H4 (cell line): ENCODE data around the gene CA11. TPM values are rescaled to one million over a fixed set of nuclear protein-coding genes. Genes with fewer than 3 reads are reported as not detected.

Experiments
- DNase-seq: peaks from one replicate; pipeline ENCODE4 v3.0.0-alpha.2; 2015; ENCODE audit warnings: low spot score
- total RNA-seq: library from RNA; depleted of rRNA; stranded (reverse); fragments of >200 nt; shearing (Covaris generic); gene quantifications from 2 replicates; pipeline ENCODE4 v1.2.3, GENCODE V29; 2014

CA11 gene
- total RNA-seq, 1 experiment from 2014 or later, result 8.3 TPM

DNA sequence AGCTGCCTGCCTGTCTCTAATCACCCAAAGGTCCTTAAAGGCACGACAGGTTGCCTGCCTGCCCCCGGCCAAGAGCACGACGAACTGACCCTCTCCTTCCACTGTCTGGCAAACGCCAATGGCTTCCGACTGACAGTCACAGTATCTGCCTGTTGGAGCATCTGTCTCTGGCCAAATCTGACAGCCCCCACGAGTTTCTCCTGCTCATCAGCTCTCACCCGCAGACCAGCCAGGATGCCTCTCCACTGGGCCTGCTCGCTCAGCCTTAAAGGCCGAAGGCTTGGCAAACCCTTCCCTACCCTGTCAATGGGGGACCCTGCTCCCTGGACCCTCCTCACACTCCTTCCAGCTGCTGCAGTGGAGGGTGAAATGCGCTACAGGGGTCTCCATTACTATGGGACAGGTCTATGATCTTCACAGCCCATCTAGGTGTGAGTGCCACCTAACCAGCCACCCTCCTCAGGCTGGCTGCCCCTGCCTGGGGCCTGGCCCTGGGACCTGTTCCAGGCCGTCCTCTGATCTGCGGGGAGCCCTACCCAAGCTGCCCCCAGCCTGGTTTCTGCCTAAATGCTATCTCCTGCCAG, 32.0 kb downstream of the CA11 start:
- no peak for DNase-seq

DNA sequence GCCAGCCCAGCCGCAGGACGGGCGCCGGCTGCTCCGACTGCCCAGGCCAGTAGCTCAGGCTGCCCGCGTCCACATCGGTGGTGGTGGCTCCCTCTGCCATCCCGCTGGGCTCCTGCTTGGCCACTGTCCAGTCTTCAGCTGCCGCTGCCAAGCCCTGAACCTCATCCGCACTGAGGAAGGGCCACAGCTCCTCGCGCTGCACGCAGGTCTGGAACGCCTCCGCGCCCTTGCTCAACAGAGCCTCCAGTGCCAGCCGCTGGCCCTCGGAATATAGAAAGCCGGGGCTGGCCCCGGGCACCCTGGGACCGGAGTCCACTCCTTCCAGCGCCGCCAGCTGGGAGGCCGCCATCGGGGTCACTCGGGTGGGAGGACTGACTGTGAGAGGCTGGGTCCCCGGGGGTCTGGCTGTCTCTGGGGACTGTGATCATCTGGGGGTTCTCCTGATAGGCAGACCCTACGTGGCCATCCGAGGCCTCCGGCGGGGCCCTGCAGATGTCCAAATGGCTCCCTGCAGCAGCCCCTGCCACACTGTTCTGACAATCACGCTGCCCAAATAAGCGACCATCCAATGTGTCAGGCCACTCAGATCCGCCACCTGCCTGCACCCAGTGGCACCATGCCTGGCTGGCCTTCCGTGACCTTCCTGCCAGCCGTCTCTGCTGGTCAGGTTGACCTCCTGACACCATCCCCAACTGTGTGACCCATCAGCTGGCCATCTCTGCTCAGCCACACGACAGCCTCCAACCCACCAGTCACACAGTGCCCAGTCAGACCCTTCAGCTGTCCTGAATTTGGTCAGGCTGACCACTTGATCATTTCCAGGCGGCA, 32.7 kb downstream of the CA11 start:
- DNase-seq, result no peak

DNA sequence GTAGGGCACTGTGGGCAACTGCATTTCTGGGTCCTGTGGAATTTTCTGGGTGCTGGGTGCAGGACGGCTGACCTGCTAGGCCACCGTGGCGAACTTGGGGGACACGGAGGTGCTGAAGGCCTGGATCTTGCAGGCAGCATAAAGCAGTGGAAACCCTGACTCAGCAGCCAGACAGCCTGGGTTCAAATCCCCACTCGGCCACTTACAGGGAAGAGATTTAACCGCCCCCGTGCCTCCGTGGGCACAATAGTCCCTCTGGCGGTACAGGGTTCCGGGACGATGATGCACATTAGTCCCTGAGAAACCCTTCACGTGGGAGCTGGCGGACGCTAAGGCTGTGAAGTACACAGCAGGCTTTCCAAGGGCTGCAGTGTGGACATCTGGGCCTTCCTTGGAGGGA, 34.1 kb downstream of the CA11 start:
- DNase-seq, result no peak

DNA sequence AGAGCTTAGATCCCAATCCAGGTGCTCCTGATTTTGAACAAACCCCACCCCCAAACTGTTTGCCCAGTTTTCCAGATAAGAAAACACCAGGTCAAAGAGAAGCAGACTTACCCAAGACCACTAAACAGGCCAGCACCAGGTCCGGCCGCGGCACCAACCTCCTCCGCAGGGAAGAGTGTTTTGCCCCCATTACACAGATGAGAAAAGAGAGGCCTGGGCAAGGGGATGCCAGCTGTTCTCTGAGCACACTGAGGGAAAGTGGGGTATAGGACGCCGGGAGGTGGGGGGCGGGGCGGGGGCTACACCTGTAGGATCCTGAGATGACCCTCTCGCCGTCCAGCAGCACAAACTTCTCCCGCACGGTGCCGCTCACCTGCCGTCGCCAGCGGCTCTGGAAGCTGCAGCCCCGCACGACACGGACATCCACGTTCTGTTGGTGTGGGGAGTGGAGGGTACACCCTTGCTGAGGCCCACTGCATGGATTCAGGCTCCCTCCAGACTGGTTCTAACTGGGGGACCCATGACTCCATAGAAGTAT, 36.3 kb downstream of the CA11 start:
- no peak for DNase-seq

DNA sequence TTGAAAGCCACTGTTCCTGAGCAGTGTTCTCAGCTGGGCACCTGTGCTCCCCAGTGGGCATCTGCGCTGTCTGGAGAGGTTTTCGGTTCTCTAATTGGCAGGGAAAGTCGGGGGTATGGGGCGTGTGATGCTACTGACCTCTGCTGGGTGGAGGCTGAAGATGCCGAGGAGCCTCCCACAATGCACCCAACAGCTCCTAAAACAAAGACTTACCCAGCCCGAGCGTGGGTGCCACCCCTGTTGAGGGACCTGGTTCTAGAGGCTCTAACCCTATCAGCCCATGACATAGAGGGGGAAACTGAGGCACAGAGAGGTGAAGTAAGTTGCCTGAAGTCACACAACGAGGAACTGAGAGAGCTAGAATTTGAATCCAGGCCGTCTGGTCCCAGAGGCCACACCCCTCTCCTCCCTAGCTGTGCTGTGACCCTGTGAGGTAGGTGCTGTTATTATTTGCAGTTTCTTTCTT, 37.2 kb downstream of the CA11 start:
- DNase-seq, result no peak

DNA sequence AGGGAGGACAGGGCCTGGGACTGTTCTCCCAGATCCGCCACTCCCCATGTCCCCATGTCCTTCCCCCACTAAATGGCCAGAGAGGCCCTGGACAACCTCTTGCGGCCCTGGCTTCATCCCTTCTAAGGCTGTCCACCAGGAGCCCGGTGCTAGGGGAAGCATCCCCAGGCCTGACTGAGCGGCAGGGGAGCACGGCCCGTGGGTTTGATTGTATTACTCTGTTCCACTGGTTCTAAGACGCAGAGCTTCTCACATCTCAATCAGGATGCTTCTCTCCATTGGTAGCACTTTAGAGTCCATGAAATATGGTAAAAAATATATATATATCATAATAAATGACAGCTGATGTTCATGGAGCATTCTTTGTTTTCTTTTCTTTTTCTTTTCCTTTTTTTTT, 38.6 kb downstream of the CA11 start:
- no peak for DNase-seq

DNA sequence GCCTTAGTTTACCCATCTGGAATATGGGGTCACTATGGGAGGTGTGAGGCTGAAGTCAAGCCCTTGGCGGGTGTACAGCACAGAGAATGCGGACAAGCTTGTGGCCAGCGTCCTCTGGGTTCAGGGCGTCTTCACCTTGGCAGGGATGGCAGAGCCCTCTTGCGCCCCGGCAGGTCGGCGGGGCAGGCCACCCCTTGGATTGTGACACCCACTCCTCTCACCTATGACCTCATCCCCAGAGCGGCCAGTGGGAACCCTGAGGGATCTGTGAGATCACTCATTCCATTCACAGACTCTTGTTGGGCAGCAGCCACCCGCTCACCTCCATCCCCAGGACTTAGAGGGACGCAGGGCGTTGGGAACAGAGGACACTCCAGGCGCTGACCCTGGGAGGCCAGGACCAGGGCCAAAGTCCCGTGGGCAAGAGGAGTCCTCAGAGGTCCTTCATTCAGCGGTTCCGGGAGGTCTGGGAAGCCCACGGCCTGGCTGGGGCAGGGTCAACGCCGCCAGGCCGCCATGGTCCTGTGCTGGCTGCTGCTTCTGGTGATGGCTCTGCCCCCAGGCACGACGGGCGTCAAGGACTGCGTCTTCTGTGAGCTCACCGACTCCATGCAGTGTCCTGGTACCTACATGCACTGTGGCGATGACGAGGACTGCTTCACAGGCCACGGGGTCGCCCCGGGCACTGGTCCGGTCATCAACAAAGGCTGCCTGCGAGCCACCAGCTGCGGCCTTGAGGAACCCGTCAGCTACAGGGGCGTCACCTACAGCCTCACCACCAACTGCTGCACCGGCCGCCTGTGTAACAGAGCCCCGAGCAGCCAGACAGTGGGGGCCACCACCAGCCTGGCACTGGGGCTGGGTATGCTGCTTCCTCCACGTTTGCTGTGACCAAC, 39.3 kb downstream of the CA11 start, which contains the start of gene SPACA4:
TSS of gene SPACA4 (plus strand) at position 280 of the 896 bp plus-strand sequence. CDS start at position 517, 237 bp downstream.
- DNase-seq, result no peak

DNA sequence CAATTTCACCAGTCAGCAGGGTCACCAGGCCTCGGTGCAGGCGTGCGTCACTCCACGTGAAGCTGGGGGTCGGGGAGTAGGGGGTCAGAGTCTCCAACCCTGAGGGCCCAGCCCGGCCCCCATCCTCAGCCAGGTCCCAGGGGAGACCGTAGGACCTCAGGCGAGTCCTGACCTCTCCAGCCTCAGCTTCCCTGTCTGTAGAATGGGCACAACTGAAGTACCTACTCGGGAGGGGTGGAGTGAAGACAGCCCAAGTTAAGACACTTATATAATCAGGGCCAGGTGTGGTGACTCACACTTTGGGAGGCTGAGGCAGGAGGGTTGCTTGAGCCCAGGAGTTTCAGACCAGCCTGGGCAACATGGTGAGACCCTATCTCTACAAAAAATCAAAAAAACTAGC, 42.1 kb downstream of the CA11 start:
- DNase-seq, result no peak

DNA sequence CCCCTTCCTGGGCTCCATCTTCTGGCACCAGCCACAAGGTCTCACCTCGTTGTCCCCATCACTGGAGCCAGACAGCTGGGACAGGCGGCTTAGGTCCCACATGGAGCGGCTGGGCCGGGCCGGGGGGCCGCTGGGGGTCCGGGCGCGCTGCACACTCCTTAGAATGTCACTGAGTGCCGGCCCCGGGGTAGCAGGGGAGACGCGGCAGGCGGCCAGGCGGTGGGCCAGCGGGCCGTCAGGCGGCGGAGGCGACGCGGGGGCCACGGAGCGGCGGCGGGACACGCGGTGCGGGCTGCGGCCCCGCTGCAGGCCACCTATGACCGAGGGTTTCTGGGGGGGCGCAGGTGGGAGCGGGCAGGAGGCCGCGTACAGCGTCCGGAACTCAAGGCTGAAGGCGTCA, 42.5 kb downstream of the CA11 start:
- no peak for DNase-seq

DNA sequence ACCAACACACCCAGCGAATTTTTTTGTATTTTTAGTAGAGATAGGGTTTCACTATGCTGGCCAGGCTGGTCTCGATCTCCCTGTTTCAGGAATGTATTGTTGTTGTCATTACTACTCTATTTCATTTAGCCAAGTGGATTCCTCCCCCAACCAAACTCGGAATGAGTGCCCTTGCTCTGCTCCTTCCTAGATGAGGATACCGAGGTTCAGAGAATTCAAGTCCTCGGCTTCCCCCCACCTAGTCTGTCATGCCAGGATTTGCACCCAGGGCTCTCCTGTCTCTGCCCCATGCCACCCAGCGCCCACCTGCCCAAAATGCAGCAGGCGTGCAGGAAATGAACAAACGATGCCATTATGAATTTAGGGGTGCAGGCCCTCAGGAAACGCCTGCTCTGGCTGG, 43.0 kb downstream of the CA11 start:
- DNase-seq, result no peak

DNA sequence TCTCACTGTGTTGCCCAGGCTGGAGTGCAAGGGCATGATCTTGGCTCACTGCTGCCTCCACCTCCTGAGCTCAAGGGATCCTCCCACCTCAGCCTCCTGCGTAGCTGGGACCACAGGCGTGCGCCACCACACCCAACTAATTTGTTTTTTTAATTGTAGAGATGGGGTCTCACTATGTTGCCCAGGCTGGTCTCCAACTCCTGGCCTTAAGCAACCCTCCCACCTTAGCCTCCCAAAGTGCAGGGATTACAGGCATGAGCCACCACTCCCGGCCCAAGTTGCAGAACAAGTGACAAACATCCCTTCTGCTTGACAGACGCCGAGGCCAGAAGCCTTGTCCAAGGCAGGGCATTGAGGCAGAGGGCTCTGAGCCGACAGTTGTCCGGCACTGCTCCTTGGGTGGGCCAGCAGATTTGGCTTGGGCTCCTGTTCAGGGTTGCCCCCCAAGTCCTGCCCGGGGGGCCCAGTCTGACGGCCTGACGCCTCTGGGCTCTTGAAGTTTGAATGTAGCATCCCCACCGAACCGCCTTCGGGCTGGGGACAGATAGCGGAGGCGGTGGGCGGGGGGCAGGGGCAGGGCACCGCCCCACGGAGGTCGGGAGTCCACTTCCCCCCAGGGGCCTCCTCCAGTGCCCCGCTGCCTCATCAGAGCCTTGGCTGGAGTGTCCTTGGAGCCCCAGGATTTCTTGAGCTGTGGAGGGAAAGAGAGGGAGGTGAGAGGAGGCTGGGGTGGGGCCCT, 45.1 kb downstream of the CA11 start:
- DNase-seq, result no peak

DNA sequence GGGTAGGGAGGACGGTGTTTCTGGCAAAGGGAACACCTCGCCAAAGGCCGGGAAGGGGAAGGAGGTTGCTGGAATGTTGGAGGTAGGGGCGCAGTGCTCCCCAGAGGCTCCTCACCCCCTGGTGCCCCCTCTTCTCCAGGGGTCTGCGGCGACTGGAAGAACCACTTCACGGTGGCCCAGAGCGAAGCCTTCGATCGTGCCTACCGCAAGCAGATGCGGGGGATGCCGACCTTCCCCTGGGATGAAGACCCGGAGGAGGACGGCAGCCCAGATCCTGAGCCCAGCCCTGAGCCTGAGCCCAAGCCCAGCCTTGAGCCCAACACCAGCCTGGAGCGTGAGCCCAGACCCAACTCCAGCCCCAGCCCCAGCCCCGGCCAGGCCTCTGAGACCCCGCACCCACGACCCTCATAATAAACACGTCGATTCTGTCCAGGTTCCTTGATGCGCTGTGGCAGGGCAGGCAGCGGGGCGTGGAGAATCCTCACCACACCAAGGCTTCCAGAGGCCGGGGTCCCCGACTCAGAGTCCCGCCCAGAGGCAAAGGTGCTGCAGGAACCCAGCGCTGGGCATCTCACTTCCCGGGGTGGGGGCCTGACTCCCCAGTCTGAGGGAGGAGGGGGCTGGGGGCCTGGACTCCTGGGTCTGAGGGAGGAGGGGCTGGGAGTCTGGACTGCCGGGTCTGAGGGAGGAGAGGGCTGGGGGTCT, 46.8 kb downstream of the CA11 start:
- DNase-seq, result no peak

DNA sequence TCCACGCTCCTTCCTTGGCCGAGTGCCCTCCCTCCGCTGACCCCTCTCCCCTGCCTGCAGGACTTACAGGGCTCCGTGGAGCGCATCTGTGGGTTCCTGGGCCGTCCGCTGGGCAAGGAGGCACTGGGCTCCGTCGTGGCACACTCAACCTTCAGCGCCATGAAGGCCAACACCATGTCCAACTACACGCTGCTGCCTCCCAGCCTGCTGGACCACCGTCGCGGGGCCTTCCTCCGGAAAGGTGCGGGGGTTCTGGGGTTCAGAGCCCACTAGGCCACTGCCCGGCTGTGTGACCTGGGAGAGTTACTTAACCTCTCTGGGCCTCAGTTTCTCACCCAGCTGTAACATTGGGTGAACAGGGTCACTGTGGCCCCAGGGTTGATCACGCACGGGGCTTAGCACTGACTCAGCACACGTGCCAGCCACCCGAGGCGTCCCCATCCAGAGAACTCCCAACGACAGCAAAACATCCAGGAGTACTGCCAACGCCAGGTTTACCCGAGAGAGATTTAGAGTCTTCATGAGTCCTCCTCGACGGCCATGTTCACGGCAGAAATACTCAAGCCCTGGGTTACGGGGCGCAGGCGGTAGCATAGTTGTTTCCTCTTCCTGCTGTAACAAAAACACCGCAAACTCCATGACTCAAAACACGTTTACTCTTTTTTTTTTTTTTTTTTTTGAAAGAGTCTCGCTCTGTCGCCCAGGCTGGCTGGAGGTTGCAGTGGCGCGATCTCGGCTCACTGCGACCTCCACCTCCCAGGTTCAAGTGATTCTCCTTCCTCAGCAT, 49.1 kb downstream of the CA11 start:
- DNase-seq, result no peak

DNA sequence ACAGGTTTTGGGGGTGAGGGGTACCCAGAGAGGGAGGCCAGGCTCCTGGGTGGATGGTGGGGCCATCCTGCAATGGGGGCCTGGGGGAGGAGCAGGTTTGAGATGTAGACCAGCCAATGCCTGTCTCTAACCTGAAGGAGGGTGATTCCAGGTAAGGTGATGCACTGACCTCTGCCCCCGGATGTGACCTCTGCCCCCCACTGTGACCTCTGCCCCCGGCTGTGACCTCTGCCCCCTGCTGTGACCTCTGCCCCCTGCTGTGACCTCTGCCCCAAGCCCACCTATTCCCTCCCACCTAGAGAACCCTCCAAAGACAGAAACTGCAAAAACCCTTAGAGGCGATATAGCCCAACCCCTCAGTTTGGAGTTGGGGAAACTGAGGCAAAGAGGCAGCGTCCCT, 49.8 kb downstream of the CA11 start:
- no peak for DNase-seq

DNA sequence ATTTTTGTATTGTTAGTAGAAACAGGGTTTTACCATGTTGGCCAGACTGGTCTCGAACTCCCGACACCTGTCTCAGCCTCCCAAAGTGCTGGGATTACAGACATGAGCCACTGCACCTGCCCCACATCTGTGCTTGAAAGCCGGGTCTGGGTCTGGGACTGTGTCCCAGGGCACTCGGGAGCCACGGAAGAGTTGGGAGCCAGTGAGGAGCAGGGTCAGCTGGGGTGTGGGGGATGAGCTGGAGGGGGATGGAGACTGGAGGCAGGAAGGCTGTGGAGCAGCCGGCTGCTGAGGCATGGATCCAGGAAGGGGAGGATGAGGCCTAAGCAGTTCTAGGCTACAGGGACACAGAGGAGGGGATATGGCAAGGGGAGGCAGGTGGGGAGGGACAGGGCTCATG, 50.2 kb downstream of the CA11 start:
- DNase-seq, result no peak

DNA sequence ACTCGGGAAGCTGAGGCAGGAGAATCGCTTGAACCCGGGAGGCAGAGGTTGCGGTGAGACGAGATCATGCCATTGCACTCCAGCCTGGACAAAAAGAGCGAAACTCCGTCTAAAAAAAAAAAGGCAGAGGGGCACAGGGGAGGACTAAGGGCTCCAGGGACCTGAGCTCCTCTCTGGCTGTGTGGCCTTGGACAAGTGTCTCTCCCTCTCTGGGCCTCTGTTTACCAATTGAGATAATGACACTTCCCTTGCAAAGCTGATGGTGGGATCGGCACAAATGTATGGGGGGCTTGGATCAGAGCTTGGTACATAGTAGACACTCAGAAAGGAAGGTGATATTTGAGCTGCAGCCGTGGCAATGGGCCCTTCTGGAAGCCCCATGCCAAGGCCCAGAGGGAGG, 50.8 kb downstream of the CA11 start:
- DNase-seq, result no peak

DNA sequence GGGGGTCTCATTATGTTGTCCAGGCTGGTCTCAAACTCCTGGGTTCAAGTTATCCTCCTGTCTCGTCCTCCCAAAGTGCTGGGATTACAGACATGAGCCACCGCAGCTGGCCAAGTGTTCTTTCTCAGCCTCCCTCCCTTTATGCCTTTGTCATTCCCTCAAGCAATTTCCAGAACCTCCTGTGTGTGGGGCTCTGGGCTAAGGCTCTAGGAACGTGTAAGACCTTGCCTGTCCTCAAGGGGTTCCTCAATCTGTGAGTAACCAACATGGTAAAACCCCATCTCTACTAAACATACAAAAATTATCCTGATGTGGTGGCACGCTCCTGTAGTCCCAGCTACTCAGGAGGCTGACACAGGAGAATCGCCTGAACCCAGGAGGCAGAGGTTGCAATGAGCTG, 55.0 kb downstream of the CA11 start:
- no peak for DNase-seq

DNA sequence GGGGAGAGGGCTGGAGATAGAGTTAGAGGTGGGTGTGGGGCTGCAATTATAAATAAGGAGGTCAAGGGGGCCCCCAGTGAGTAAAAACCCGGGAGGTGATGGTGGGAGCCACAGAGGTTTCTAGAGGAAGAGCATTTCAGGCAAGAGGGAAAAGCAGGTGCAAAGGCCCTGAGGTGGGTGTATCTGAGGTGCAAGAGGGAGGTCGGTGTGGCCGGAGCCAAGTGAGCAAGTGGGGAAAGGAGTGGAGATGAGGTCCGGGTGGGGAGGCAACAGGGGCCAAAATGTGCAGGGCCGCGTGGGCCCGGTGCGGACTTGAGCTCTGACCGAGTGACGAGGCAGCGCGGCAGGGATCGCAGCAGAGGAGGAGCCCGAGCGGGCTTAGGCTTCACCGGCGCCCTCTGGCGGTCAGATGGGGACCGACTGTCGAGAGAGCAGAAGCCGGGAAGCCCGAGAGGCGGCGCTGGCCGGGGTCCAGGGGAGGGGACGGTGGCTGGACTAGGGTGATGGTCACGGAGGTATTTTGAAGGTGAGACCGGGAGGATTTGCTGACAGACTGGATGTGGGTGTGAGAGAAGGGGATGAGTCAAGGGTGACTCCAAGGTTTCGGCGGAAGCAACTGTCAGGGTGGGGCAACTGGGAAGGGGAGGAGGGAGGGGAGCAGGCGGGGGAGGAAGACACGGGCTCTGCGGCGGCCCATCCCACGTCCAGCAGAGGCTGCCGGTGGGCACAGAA, 57.2 kb downstream of the CA11 start:
- peak; percentile 88 for DNase-seq
